Left lung (tissue), 10 donors: ENCODE measurements around the gene MLX. TPM values are rescaled to one million over a fixed set of nuclear protein-coding genes. Genes with fewer than 3 reads are reported as not detected.
A peak's percentile ranks its signal among the peaks of the same experiment; 100 is the strongest.

Experiments used
- ATAC-seq: fragments of 200-7000 bp; cut with Tn5 transposase; one replicate; pipeline ENCODE4 v1.9.1; 2020; ENCODE audit warnings: moderate library complexity
- DNase-seq, 4 donors: peaks; one replicate each; pipeline ENCODE4 v3.0.0-alpha.2; 2013 to 2020
- H3K27ac ChIP-seq, 2 donors: fragments of 200-600 bp; sonication (generic) in 1 of 2; one replicate each; pipeline versions ENCODE4 v1.5.0 to v1.8.0; 2020 to 2021
- H3K27me3 ChIP-seq, 2 donors: fragments of 200-600 bp; sonication (generic) in 1 of 2; one replicate each; pipeline versions ENCODE4 v1.5.0 to v1.8.0; 2020 to 2021
- H3K36me3 ChIP-seq, 2 donors: fragments of 200-600 bp; sonication (generic) in 1 of 2; one replicate each; pipeline versions ENCODE4 v1.5.0 to v1.8.0; 2020 to 2021
- H3K4me1 ChIP-seq, 2 donors: fragments of 200-600 bp; one replicate each; pipeline ENCODE4 v1.8.0; 2021
- H3K4me3 ChIP-seq, 2 donors: fragments of 200-600 bp; sonication (generic) in 1 of 2; one replicate each; pipeline versions ENCODE4 v1.5.0 to v1.8.0; 2020 to 2021; ENCODE audit warnings: mild to moderate bottlenecking in 1 of 2
- H3K9me3 ChIP-seq, 2 donors: fragments of 200-600 bp; sonication (generic) in 1 of 2; one replicate each; pipeline versions ENCODE4 v1.5.0 to v1.8.0; 2020 to 2021
- CTCF ChIP-seq, 2 donors: fragments of 200-600 bp; sonication (generic) in 1 of 2; IDR thresholded peaks; one replicate each; pipeline versions ENCODE4 v1.5.0 to v1.8.0; 2021; ENCODE audit warnings: antibody characterized with exemption in 2 of 2
- intact Hi-C, 2 donors: fragments of 100-400 bp; cut with DNase I; formaldehyde crosslinking; loops; one replicate each; pipeline versions ENCODE4 v1.11.2 to v1.14.2; 2022
- polyA plus RNA-seq, 6 donors: library from polyadenylated mRNA; unstranded; fragments of 120-200 nt; gene quantifications; one replicate each; pipeline ENCODE4 v1.2.1, GENCODE V29; 2013; ENCODE audit not compliant: insufficient read length in 6 of 6
- total RNA-seq, 2 donors: library from RNA; stranded (reverse); fragmentation: NEBNext Ultra II Directional; extraction: Animal tissue kit (Norgen Biotek cat#: 25700); gene quantifications; one replicate each; pipeline ENCODE4 v1.2.1, GENCODE V29; 2021
- donor health status: DM: no; HTN: yes; CAD: no.
- donor health status: DM: no; HTN: no; CAD: no.

The MLX gene
- total and polyA plus RNA-seq, 8 donors = 34.4 to 73.7 (median 43.4) TPM

GRCh38 chr17:42535155-42536047 lies 31.5 kb upstream of the MLX start:
- Histone ChIP-seq H3K27me3 (no peaks in the 10 kb centered on the region), H3K4me3 (peak overlapping the region; percentile 61 to 77), H3K4me1 (peaks cover 10 to 39% of the 10 kb centered on the region in 2 donors), H3K9me3 (no peaks in the 10 kb centered on the region), H3K27ac (peak overlapping the region; percentile 87 to 93), H3K36me3 (peaks cover 0 to 22% of the 10 kb centered on the region in 2 donors)
- ATAC-seq (no peak), DNase-seq (no peak)
- TF ChIP-seq CTCF (IDR thresholded peaks at IDR 0.05) = no peak
- intact Hi-C loops = no loop called here

- intact Hi-C loops = no loop called here
- Histone ChIP-seq H3K4me1 (peaks cover 10 to 36% of the 10 kb centered on the region in 2 donors), H3K27me3 (no peaks in the 10 kb centered on the region), H3K4me3 (peak within 1 kb of the TSS; percentile 61 to 77), H3K27ac (peak within 1 kb of the TSS; percentile 87 to 93), H3K9me3 (no peaks in the 10 kb centered on the region), H3K36me3 (peaks cover 0 to 28% of the 10 kb centered on the region in 2 donors)
- DNase-seq = peak; percentile 93 to 99 (median 96)
- ATAC-seq = peak; percentile 89
- no peak for TF ChIP-seq CTCF (IDR thresholded peaks at IDR 0.05)
These were observed 30.9 kb upstream of the MLX start, which contains the start of gene NAGLU for GRCh38 chr17:42536048-42536371. Gene NAGLU, plus strand, starts transcription at chr17:42536241. Its CDS starts 32 bp downstream, at chr17:42536273.

GRCh38 chr17:42536372-42537155 lies 30.3 kb upstream of the MLX start:
- no peaks in the 10 kb centered on the region for H3K9me3 ChIP-seq
- peak overlapping the region; percentile 87 to 93 for H3K27ac ChIP-seq
- TF ChIP-seq CTCF (IDR thresholded peaks at IDR 0.05) = no peak
- H3K4me3 ChIP-seq = peak overlapping the region; percentile 61 to 77
- peaks cover 10 to 37% of the 10 kb centered on the region in 2 donors for H3K4me1 ChIP-seq
- peaks cover 0 to 34% of the 10 kb centered on the region in 2 donors for H3K36me3 ChIP-seq
- DNase-seq (peak; percentile 54 to 98 (median 88)), ATAC-seq (peak; percentile 82)
- no peaks in the 10 kb centered on the region for H3K27me3 ChIP-seq
- intact Hi-C loops = no loop called here

- Histone ChIP-seq H3K27ac (peak overlapping the region in 1 of 2 donors; percentile 87), H3K36me3 (peaks cover 0 to 41% of the 10 kb centered on the region in 2 donors), H3K4me3 (peak overlapping the region; percentile 61 to 77), H3K9me3 (no peaks in the 10 kb centered on the region), H3K4me1 (peaks cover 10 to 33% of the 10 kb centered on the region in 2 donors), H3K27me3 (no peaks in the 10 kb centered on the region)
- DNase-seq (no peak), ATAC-seq (peak; percentile 3)
- intact Hi-C loops = no loop called here
- no peak for TF ChIP-seq CTCF (IDR thresholded peaks at IDR 0.05)
These were observed 29.6 kb upstream of the MLX start for GRCh38 chr17:42537156-42537805.
